ENCODE measurements around the gene AFAP1L2.

DNA sequence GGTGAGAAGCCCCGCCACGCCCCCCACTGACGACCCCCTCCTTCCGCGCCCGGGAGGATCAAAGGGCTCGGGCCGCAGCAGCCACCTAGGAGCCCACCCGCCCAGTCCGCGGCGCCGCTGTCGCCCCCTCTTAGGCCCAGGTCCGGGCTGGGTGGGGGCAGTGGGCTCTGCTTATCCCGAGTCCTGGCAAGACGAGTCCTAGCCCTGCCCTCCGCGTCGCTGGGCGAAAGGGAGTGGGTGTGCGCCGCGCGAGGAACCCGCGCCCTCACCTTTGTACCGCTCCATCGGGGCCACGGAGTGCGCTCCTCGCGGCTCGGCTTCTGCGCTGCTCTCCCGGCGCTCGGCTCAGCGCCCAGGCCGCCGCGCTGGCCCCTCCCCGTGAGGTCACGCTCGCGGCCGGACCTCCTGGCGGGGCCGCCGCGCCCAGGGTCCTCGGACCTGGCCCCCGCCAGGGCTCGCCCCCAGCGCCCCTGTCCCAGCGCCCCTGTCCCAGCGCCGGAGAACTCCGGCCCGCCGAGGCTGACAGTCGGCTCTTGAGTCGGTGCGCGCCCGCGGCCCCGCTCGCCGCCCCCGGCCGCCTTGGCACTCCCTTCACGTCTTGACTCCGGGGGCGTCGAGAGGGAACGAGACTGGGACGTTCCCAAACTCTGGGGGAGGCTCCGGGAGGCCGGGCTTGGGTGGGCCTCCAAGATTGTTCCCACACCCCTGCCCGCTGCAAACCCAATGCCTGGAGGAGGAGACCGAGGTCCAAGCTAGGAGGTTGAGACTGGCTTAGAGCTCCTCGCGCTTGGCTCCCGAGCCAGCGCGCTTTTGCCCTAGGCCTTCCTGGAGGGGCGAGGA, at the start of gene AFAP1L2:
- no peak for TF ChIP-seq CTCF (IDR thresholded peaks at IDR 0.05; ENCODE audit: borderline replicate concordance, extremely low read depth, low read length, poor library complexity, severe bottlenecking)
- TF ChIP-seq EZH2 (IDR thresholded peaks at IDR 0.05; ENCODE audit: borderline replicate concordance, low read depth, low read length, severe bottlenecking) = no peak

All from DND-41 (cell line).